GM18868 (cell line): ENCODE data around the gene MYCBP2.
"Not testable (repeated sequence)": the region's sequence is repeated elsewhere in the genome, so short reads cannot be mapped to it uniquely, and the experiment has no call there.

Source experiments
- ATAC-seq: cut with Tn5 transposase; IDR thresholded peaks from one replicate; pipeline ENCODE4 v1.9.1; 2021; ENCODE audit warnings: mild to moderate bottlenecking, moderate library complexity; ENCODE audit not compliant: unreplicated experiment

The MYCBP2 gene

DNA sequence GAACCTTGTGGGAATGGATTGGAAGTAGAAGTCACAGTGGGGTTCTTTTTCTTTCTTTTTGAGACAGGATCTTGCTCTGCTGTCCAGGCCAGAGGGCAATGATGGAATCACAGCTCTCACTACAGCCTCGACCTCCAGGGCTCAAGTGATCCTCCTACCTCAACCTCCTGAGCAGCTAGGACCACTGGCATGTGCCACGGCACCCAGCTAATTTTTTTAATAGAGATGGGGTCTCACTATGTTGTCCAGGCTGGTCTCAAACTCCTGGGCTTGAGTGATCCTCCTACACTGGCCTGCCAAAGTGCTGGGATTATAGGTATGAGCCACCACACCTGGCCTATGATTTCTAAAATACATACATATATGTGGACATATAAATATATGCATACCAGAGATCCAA is 111.4 kb downstream of the MYCBP2 start:
- ATAC-seq = no peak

DNA sequence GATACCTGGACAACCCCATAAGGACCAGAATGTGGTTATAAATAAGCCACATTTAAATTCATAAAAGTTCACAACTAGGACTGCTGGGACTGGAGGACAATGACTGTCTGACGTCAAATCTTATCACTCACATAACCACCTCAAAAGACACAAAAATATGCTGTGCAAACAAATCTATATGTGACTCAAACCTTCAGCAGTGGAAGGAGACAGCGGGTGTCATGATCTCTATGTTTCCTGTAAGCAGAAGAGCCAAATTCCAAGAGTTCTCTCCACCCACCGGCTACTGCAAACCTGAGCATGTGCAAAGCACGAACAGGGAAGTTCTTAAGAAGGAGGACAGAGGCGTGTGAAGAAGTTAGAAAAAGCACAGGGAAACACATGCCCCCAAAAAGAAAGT is 113.2 kb downstream of the MYCBP2 start:
- no peak for ATAC-seq

DNA sequence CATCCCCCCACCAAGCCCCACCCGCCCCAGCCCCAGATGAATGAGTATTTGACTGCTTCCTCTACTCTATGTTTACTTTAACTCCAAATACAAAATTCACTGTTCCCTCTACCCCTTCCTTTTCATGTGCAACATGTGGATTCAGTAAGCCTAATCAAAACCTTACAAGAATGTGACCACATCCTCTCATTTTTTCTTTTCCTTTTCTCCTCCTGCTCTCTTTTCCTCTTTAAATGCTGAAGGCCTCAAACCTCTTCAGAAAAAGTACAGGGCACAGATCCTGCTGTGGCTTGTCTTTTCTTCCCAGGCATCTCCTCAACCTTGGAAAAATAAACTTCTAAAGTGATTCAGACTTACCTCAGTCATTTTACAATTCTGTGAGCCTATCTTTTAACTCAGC is 119.0 kb downstream of the MYCBP2 start:
- ATAC-seq = no peak

DNA sequence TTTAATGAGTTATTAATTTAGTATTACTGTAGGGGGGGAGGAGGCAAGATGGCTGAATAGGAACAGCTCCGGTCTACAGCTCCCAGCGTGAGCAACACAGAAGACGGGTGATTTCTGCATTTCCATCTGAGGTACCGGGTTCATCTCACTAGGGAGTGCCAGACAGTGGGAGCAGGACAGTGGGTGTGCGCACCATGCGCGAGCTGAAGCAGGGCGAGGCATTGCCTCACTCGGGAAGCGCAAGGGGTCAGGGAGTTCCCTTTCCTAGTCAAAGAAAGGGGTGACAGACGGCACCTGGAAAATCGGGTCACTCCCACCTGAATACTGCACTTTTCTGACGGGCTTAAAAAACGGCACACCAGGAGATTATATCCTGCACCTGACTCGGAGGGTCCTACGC is 127.9 kb downstream of the MYCBP2 start:
- ATAC-seq = not testable (repeated sequence)

DNA sequence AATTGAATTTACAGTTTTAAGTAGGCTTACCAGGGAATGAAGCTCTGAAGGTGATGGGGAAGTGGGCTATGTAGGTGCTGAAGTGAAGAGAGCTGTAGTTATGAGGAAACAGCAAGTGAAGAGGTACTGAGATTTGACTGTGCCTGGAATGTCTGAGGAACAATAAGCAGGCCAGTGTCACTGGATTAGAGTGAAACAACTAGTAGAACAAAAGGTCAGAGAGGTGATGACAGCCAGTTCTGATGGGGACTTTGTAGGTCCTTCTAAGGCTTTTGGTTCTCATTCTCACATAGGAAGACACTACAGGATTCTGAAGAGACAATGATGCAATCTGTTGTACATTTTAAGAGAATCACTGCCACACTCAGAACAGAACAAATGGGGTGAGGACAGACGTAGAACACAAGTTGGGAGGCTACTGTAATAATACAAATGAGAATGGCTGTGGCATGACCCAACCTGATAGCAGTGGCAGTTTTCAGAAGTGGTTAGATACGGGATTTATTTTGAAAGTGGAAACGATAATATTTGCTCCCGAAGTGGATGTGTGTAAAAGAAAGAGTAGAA is 130.8 kb downstream of the MYCBP2 start:
- ATAC-seq = no peak

DNA sequence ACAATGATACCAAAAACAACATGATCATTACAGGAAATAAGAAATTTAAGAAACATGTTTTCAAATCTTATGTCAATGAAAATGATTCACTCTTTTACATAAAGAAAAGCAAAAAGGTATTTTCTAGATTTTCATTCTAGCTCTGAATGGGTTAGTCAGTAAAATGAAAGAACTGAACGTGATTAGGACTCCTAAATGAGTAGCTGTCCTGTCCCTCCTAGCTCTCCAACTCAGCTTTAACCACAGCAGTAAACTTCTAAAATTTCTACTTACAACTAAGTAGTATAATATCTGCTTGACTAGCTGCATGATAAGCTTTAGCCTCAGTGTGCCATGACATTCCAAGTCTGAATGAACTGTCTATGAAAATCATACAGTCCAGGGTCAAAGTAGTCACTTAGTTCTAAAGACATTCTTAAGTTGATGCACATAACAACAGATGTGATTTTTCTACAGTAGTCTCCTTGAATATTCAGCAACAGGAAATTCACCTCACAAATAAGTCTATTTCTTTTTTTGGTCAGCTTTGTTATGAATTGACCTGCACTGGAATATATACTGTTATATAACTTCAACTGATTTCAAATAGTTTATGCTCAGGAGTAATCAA is 136.4 kb downstream of the MYCBP2 start:
- ATAC-seq = no peak

DNA sequence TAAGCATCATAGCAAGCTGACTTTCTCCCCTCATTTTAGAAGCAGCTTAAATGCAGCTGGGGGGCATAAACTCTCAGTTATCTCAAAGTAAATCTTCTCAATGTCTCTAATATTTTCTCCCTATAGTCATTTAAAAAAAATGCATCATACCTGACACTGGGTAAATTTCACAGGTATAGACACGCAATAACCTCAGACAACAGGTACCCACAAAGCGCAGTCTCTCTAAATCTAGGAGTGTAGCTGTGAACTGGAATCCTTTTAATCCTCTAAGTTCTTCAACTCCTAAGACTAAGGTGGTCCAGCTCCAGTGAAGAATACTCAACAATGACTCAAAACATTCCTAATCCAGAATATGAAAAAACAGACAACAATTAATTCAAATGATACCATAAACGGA is 141.2 kb downstream of the MYCBP2 start:
- ATAC-seq = no peak

DNA sequence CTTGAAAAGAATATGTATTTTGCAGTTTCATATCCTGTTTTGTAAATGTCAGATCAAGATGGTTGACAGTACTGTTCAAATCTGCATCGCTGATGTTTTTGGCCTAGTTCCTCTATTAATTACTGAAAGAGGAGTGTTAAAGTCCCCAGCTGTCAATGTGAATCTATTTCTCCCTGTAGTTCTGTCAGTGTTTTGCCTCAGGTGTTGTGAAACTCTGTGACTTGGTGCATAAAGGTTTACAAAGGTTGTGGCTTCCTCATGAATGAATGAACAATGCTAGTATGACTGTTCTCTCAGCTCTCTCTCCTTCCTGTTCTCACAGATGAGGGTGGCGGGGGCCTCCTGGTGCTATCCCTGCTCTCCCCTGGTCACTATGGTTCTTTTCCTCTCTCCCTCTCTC is 142.4 kb downstream of the MYCBP2 start:
- ATAC-seq = peak; percentile 99

DNA sequence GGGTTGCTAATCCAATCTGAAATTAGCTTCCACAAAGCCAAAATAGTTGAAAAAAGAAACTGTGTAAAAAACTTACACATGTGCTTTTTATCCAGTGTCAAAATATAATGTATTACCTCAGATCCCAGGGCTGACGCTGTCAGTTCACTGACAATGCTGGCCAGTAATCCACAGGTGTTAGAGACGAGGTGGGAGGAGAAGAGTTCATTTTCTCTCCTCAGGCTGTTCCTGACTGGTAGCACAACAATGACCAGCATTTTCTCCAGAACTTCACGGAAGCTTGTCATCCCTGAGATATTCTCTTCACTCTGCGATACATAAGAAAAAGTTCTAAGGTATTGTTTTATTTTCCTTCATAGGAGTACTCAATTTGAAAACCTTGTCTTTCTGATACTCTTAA is 146.9 kb downstream of the MYCBP2 start:
- ATAC-seq = no peak

DNA sequence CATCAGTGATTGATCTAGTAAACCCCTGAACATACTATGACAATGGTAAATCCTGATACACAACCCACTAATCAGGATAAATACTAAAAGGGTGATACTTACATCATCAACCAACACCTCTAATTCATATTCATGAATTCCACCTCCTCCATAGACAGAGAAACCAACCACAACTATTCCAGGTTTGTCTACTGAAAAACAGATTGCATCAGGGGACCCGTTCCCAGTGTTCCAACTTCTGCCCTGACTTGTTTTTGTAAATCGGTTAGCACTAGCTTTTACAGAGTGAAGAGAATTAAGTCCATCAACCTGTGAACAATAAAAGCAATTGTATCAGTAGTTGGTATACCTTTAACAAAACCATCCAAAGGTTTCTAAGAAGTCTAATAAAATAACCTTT is 149.2 kb downstream of the MYCBP2 start:
- no peak for ATAC-seq

DNA sequence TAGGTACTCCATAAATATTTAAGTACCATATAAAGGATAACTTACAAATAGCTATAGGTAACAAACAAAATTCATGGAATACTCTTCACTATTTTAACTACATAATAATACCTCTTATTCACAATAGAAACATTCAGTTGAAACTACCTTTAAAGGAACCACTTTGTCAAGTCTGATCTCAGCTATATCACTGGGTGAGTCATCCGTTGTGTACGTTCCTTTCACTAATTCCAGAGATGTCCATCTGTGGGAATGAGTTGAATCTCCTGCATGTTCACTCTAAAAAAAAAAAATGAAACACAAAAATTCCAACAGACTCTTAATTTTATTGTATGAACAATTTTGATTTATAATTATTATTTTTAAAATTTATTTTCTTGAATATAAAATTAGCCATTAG is 150.5 kb downstream of the MYCBP2 start:
- ATAC-seq = no peak

DNA sequence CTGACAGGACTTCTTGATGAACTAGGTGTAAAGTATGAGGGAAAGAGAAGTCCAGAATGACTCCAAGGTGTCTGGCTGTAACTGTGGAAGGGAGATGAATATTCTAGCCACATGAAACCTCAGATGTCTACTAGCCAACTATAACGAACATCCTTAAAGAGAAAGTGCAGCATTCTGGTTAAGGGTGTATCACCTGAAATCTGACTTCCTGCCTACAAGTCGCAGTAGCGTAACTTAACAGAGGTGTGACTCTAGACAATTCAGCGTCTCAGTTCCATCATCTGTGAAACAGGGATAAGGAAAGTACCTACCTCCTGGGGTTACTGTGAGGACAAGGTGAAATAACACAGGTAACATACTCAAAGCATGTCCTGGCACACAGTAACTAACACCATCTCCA is 154.2 kb downstream of the MYCBP2 start:
- no peak for ATAC-seq

DNA sequence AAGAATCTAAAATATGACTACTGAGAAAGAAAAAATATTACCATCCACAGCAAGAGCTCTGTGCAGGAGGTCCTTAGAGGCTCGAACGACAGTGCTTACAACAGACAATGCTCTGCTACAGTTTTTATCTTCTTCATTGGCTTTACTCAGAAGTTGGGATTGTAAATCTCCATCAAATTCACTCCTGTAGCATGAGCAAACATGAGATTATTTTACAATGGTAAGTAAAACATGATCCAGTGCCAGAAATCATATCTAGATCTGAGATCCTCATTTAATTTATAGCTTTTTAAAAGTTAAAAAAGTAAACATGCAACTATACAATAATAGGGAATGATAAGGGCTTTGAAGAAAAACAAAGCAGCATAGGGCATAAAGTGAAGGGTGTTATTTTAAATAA is 155.4 kb downstream of the MYCBP2 start:
- no peak for ATAC-seq

DNA sequence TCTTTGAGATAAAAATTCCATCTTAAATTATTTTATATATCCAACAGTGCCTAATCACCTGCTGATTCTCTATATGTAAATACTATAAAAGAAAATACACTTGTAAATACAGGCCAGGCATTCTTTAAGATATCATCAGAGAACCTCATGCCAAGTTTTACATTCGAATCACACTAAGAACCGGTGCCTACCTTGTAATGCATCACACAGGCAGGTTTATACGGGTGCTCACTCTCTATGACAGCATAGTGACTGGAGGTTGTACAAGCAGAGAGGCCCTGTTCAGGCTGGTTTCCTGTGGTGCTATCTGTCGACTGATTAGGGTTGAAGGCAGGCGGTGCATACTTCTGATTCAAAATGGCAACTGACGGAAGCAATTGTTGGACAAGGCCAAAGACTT is 158.7 kb downstream of the MYCBP2 start:
- no peak for ATAC-seq

DNA sequence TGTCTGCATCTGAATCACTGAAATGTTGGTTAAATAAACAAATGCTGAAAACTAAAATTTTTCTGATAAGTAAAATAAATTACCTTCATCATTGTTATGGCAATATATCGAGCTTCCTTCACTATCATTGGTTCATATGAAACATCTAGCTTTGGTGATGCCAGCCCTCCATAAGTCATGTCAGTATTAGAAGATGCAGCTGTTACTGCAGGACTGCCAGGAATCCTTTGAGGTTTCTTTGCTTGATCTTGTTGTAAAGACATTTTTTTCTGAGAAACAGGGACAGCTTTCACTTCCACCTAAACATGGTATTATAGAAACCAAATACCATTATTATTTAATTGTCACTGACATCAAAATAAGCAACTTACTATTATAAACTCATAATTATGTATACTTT is 176.2 kb downstream of the MYCBP2 start:
- ATAC-seq = no peak

DNA sequence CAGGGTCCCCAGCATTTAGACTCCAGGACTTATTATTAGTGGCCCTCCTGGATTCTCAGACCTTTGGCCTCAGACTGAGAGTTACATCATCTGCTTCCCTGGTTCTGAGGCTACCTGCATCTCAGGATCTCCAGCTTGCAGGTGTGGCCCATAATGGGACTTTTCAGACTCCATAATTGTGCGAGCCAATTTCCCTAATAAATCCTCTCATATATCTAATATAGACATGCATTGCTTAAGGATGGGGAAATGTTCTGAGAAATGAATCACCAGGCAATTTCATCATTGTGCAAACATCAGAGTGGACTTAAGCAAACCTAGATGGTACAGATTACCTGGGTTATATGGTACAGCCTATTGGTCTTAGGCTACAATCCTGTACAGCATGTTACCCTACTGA is 183.5 kb downstream of the MYCBP2 start:
- no peak for ATAC-seq

DNA sequence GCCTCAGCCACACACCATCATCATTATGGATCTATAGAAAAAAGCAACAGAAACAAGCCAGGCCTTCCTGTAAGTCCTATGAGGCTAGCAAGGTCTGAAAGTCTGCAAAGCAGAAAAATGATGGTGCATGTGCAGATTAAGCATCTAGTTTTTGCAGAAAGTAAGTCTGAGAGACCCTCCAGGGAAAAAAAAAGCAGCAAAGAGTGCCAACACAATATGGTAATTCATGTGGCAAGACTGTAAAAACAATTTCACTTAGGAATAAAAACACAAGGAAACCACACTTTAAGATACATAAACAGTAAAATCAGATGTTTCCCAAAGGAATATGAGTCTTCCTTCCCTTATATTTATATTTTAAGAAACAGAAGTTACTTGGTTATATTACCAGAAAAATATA is 187.6 kb downstream of the MYCBP2 start:
- ATAC-seq = no peak

DNA sequence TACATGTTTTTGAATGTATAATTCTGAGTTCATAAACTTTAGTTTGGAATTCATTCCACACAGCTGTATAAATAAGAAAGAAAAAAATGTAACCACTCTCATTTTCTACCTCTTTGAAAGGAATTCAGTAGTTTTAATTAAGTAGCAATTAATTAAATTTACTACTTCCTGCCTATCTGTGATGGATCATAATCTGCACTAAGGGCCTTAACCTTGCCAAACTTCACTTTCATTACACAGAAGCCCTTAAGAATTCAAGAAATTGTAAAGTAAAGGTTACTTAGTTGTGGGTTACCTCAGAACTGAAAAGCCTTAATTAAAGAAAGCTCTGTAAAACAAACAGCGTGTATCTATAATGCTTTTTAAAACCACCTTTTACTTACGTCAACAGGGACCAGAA is 188.1 kb downstream of the MYCBP2 start:
- no peak for ATAC-seq

DNA sequence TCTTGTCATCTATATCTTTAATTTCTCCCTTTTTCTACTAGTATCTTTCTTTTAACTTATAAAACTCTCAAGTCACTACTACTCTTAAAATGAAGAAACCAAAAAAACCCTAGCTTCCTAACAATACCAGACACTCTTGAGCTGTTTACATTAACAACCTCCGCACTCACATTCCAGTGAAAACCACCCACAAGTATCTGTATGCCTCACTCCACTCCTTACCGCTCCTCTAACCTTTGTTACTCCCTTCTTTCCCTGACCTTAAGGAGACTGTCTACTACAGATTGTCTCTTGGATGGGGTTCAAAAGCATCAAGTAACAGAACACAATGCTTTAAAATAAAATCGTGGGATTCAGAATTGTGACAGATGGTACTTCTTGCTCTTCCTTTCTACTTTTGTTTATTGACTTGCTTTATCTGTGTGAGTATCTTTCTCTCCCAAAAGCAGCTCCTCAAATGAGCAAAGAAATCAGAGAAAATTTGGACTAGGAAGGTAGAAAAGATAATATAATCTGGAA is 189.9 kb downstream of the MYCBP2 start:
- ATAC-seq = no peak

DNA sequence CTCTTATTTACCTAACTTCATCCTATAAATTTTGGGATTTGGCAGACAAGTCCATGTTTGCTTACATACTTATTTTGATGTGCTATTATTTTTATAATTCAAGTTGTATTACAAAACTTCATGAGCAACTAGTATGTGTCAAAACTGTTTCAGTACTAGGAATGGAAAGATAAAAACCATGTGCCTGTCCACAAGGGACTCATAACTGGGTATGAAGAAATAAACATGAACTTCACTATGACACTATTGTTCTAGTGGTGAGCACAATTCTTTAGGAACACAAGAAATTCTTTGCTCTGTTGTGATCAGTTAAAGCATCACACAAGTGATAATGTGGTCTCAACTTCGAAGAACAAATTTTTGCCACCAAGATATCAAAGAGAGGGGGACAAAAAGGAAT is 202.5 kb downstream of the MYCBP2 start:
- ATAC-seq = no peak

DNA sequence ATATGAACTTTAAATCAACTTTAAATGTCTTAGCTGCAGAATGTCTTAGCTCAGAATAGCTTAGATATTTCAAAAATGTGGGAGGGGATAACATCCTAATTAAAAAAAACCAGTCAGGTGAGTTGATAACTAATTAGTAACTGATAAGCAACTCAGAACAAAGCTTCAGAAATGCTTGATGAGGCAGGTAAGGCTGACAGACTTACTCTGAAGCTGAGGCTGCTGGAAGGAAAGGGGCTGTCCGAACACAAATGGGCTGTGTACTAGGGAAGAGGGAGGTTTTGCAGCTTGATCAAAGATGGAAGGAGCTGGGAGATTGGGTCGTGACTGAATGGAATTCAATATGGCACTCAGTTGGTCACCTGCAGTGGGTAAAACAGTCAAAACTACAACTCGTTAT is 208.8 kb downstream of the MYCBP2 start:
- no peak for ATAC-seq

DNA sequence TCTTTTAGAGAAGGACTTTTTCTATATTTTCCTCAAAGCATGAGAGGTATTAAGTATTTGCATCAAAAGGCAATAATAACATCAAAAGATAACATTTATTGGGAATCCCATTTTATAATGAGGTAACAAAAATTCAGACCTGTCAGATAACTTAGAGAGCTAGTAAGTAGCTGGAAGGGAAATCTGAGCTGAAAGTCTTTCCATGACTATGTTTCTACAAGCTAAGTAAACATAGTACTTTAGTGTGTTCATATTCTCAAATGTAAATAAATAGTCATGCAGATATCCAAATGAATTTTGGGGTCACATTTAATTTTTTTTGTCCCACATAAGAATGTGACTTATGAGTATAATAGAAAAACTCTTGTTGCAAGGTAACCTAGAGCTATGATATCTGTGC is 212.6 kb downstream of the MYCBP2 start:
- no peak for ATAC-seq

DNA sequence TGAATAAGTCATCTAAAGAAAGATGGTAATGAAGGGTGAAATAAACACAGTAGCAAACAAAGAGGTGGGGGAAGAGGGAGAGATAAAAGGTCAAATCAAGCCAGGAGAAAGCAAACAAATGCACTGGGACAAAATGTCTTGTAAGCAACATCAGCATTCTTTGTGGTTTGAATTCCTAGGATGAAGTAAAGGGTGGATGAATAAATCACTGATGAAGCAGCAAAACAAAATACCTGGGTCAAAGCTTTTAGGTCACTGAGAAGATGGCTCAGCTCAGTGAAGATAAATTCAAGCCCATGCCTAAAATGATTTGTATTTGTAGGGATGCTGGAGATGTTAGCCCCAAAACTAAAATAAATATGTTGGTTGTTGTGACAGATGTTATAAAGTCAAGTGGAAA is 213.4 kb downstream of the MYCBP2 start:
- ATAC-seq = no peak
